IMR-90 (cell line): ENCODE data around the gene ZNF831. TPM values are rescaled to one million over a fixed set of nuclear protein-coding genes. Genes with fewer than 3 reads are reported as not detected.

ENCODE experiments used
- ATAC-seq: fragments of 200-7000 bp; cut with Tn5 transposase; 2 replicates; pipeline ENCODE4 v1.9.1; 2020; ENCODE audit warnings: low read depth, mild to moderate bottlenecking, moderate library complexity
- BruUV-seq: library from RNA; stranded (reverse); fragments of 400-500 nt; replicated peaks from 2 replicates; lab custom pipeline; 2021; lab: Mats Ljungman, UMichigan
- CTCF ChIA-PET: fragments of 300-600 bp; formaldehyde crosslinking; extraction: SDS; loops from one replicate; lab custom pipeline; 2021; ENCODE audit warnings: antibody characterized with exemption; lab: Yijun Ruan, JAX
- POLR2A ChIA-PET: fragments of 300-600 bp; sonication (Branson Sonifier 250); formaldehyde crosslinking; loops from one replicate; lab custom pipeline; 2022; ENCODE audit warnings: antibody characterized with exemption; ENCODE audit not compliant: unreplicated experiment; lab: Charles Lee
- DNase-seq: peaks from one replicate; pipeline ENCODE4 v3.0.0; 2013
- H2AFZ ChIP-seq: replicated peaks from 2 replicates; pipeline ENCODE3; 2013; ENCODE audit warnings: low read length, mild to moderate bottlenecking; ENCODE audit not compliant: poor library complexity
- H2AK5ac ChIP-seq: 2 replicates; pipeline ENCODE4 v1.6.1; 2013; ENCODE audit warnings: low read depth, low read length, inconsistent platforms
- H2AK9ac ChIP-seq: replicated peaks from 2 replicates; pipeline ENCODE3; 2013; ENCODE audit warnings: mild to moderate bottlenecking, low read depth, low read length, moderate library complexity; ENCODE audit not compliant: poor library complexity
- H2BK120ac ChIP-seq: 2 replicates; pipeline ENCODE4 v1.6.1; 2013; ENCODE audit warnings: low read depth, low read length, inconsistent platforms
- H2BK15ac ChIP-seq: 3 replicates; pipeline ENCODE4 v1.6.1; 2013; ENCODE audit warnings: low read depth, low read length, inconsistent platforms
- H2BK20ac ChIP-seq: 2 replicates; pipeline ENCODE4 v1.6.1; 2013; ENCODE audit warnings: low read depth, mild to moderate bottlenecking, inconsistent platforms, low read length, moderate library complexity
- H2BK5ac ChIP-seq: 2 replicates; pipeline ENCODE4 v1.6.1; 2013; ENCODE audit warnings: mild to moderate bottlenecking, low read depth, low read length, inconsistent platforms; ENCODE audit not compliant: poor library complexity, severe bottlenecking
- H3K14ac ChIP-seq: replicated peaks from 2 replicates; pipeline ENCODE4 v1.6.1; 2013; ENCODE audit warnings: low read depth, low read length, inconsistent platforms
- H3K18ac ChIP-seq: 2 replicates; pipeline ENCODE4 v1.6.1; 2013; ENCODE audit warnings: low read depth, low read length, control low read depth
- H3K23ac ChIP-seq: 2 replicates; pipeline ENCODE4 v1.6.1; 2013; ENCODE audit warnings: low read depth, low read length, inconsistent platforms
- H3K27ac ChIP-seq: 2 replicates; pipeline ENCODE4 v1.5.1; 2013; ENCODE audit warnings: mild to moderate bottlenecking, control low read depth, low read length; ENCODE audit not compliant: insufficient read depth
- H3K27me3 ChIP-seq: 2 replicates; pipeline ENCODE4 v1.6.1; 2013; ENCODE audit warnings: low read length; ENCODE audit not compliant: control insufficient read depth, insufficient read depth
- H3K36me3 ChIP-seq: 2 replicates; pipeline ENCODE4 v1.6.1; 2013; ENCODE audit warnings: low read length, mixed read lengths; ENCODE audit not compliant: control insufficient read depth, insufficient read depth
- H3K4ac ChIP-seq: 2 replicates; pipeline ENCODE4 v1.6.1; 2013; ENCODE audit warnings: low read depth, low read length, inconsistent platforms
- H3K4me1 ChIP-seq: 2 replicates; pipeline ENCODE4 v1.6.1; 2013; ENCODE audit warnings: low read length, mixed read lengths; ENCODE audit not compliant: control insufficient read depth, insufficient read depth
- H3K4me2 ChIP-seq: 2 replicates; pipeline ENCODE4 v1.6.1; 2013; ENCODE audit warnings: low read depth, mild to moderate bottlenecking, control low read depth, low read length, moderate library complexity
- H3K4me3 ChIP-seq: 2 replicates; pipeline ENCODE4 v1.5.1; 2013; ENCODE audit warnings: low read depth, mild to moderate bottlenecking, control low read depth, low read length, moderate library complexity; ENCODE audit not compliant: insufficient read depth
- H3K56ac ChIP-seq: 2 replicates; pipeline ENCODE4 v1.6.1; 2013; ENCODE audit warnings: low read length, inconsistent platforms; ENCODE audit not compliant: insufficient read depth; ENCODE audit errors: extremely low read depth
- H3K79me1 ChIP-seq, 2 experiments: 2 replicates each; pipeline ENCODE4 v1.6.1; 2013; ENCODE audit warnings: low read length in 2 of 2, inconsistent platforms in 1 of 2, low read depth in 1 of 2
- H3K9ac ChIP-seq: 2 replicates; pipeline ENCODE4 v1.6.1; 2013; ENCODE audit warnings: low read depth, low read length, control low read depth
- H3K9me1 ChIP-seq: 2 replicates; pipeline ENCODE4 v1.6.1; 2013; ENCODE audit warnings: low read length, inconsistent platforms; ENCODE audit not compliant: insufficient read depth
- H3K9me3 ChIP-seq: 2 replicates; pipeline ENCODE4 v1.6.1; 2013; ENCODE audit warnings: low read length; ENCODE audit not compliant: control insufficient read depth, insufficient read depth
- H4K20me1 ChIP-seq: 2 replicates; pipeline ENCODE4 v1.6.1; 2013; ENCODE audit warnings: low read length, inconsistent platforms; ENCODE audit not compliant: insufficient read depth
- H4K5ac ChIP-seq: 2 replicates; pipeline ENCODE4 v1.6.1; 2013; ENCODE audit warnings: mild to moderate bottlenecking, low read depth, low read length, control low read depth
- H4K8ac ChIP-seq, 2 experiments: 2 replicates each; pipeline ENCODE4 v1.6.1; 2013; ENCODE audit warnings: low read depth in 2 of 2, low read length in 2 of 2, control low read depth in 1 of 2, inconsistent platforms in 1 of 2
- H4K91ac ChIP-seq: 2 replicates; pipeline ENCODE4 v1.6.1; 2013; ENCODE audit warnings: low read depth, low read length, inconsistent platforms; ENCODE audit not compliant: insufficient read depth
- CEBPB ChIP-seq: IDR thresholded peaks from 2 replicates; pipeline ENCODE4 v1.6.1; 2012; ENCODE audit warnings: low read depth, low read length, improper control_type of control experiment
- CHD1 ChIP-seq: IDR thresholded peaks from 2 replicates; pipeline ENCODE4 v1.6.1; 2012; ENCODE audit warnings: low read depth, low read length, improper control_type of control experiment
- ELK1 ChIP-seq: fragments of 150-350 bp; IDR thresholded peaks from 2 replicates; pipeline ENCODE4 v1.6.1; 2016; ENCODE audit warnings: low read depth, mild to moderate bottlenecking, low read length, moderate library complexity, borderline replicate concordance
- FOS ChIP-seq: fragments of 150-350 bp; IDR thresholded peaks from 2 replicates; pipeline ENCODE4 v1.6.1; 2016; ENCODE audit warnings: low read depth, low read length
- MAFK ChIP-seq: IDR thresholded peaks from 2 replicates; pipeline ENCODE4 v1.6.1; 2012; ENCODE audit warnings: low read depth, low read length, improper control_type of control experiment
- MAZ ChIP-seq: IDR thresholded peaks from 2 replicates; pipeline ENCODE4 v1.6.1; 2012; ENCODE audit warnings: low read depth, mild to moderate bottlenecking, low read length, improper control_type of control experiment, moderate library complexity, borderline replicate concordance
- MXI1 ChIP-seq: IDR thresholded peaks from 2 replicates; pipeline ENCODE4 v1.6.1; 2012; ENCODE audit warnings: low read depth, mild to moderate bottlenecking, low read length, moderate library complexity, borderline replicate concordance
- NFE2L2 ChIP-seq: fragments of 150-350 bp; IDR thresholded peaks from 2 replicates; pipeline ENCODE4 v1.6.1; 2016; ENCODE audit warnings: low read depth, mild to moderate bottlenecking, low read length
- POLR2A ChIP-seq: IDR thresholded peaks from 2 replicates; pipeline ENCODE4 v1.6.1; 2012; ENCODE audit warnings: mild to moderate bottlenecking, low read depth, low read length
- RAD21 ChIP-seq: IDR thresholded peaks from 2 replicates; pipeline ENCODE4 v1.6.1; 2012; ENCODE audit warnings: low read length, improper control_type of control experiment
- RFX5 ChIP-seq: IDR thresholded peaks from 2 replicates; pipeline ENCODE4 v1.8.0; 2012; ENCODE audit warnings: low read depth, mild to moderate bottlenecking, low read length, moderate library complexity
- SMC3 ChIP-seq: fragments of 150-350 bp; IDR thresholded peaks from 2 replicates; pipeline ENCODE4 v1.6.1; 2016; ENCODE audit warnings: low read depth, mild to moderate bottlenecking, antibody characterized with exemption, low read length, moderate library complexity
- WGBS, 2 experiments: methylation state at CpG; one replicate each; pipeline versions ENCODE4 v1.1.5 to v1.1.7; 2013; ENCODE audit warnings: missing lambda C conversion rate in 2 of 2; ENCODE audit not compliant: insufficient read length in 1 of 2; ENCODE audit errors: extremely low coverage in 2 of 2; 5-methylcytosine and 5-hydroxymethylcytosine counted together
- dilution Hi-C: fragments of 300-500 bp; cut with HindIII; formaldehyde crosslinking; loops from one replicate; pipeline ENCODE4 v1.14.3; 2018; ENCODE audit warnings: low sequenced_read_pairs; ENCODE audit not compliant: unreplicated experiment
- in situ Hi-C: fragments of 300-500 bp; cut with MboI; formaldehyde crosslinking; loops from 3 replicates; pipeline ENCODE4 v1.14.3; 2019; ENCODE audit warnings: low sequenced_read_pairs, inconsistent platforms, mixed read lengths
- intact Hi-C: fragments of 100-400 bp; cut with micrococcal nuclease; formaldehyde crosslinking; loops from 2 replicates; pipeline ENCODE4 v1.10.0; 2022
- polyA plus RNA-seq, 3 experiments: library from polyadenylated mRNA; depleted of rRNA; stranded (reverse); fragments of >200 nt; gene quantifications; 2 replicates each; pipeline ENCODE4 v1.2.3, GENCODE V29; 2012; ENCODE audit warnings: low replicate concordance in 1 of 3
- total RNA-seq: library from RNA; depleted of rRNA; stranded (reverse); fragments of >200 nt; gene quantifications from 2 replicates; pipeline ENCODE4 v1.2.3, GENCODE V29; 2012
- TF ChIP-seq, protein P1 (sequence below): fragments of 150-350 bp; IDR thresholded peaks from 2 replicates; pipeline ENCODE4 v1.6.1; 2017; ENCODE audit warnings: mild to moderate bottlenecking, antibody characterized with exemption, low read length, low read depth
- TF ChIP-seq, protein P2 (sequence below): conservative IDR thresholded peaks from 2 replicates; pipeline ENCODE4 v1.5.1; 2012; ENCODE audit warnings: mild to moderate bottlenecking, low read depth, low read length, improper control_type of control experiment

The ZNF831 gene
- total and polyA plus RNA-seq, 2 of the 4 experiments (the other 2 are of a cell fraction): not detected

DNA sequence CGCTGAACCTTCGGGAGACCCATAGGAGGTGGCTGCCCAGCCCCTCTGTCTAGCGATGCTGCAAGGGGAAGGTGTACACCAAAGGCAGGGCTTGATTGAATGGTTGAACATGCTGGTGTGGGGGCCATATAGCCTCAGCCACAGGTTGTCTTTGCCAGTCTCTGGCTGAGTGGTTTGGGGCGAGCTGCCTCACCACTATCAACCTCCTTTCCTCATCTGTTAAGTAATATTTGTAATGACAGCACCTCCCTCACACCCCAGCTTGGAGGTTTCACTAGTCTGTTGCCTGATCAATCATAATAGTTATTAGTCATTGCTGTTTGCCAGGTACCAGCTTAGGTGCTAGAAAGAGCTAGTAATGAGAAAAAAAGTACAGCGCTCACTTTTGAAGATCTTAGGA is 11.8 kb upstream of the ZNF831 start:
- no peak overlapping the region for H3K14ac ChIP-seq
- H2BK15ac ChIP-seq: no peak overlapping the region
- H3K27ac ChIP-seq: no peak overlapping the region
- H2BK20ac ChIP-seq: no peak overlapping the region
- H4K91ac ChIP-seq: no peak overlapping the region
- H2BK120ac ChIP-seq: no peak overlapping the region
- TF ChIP-seq NFE2L2: no peak
- TF ChIP-seq, protein P1, sequence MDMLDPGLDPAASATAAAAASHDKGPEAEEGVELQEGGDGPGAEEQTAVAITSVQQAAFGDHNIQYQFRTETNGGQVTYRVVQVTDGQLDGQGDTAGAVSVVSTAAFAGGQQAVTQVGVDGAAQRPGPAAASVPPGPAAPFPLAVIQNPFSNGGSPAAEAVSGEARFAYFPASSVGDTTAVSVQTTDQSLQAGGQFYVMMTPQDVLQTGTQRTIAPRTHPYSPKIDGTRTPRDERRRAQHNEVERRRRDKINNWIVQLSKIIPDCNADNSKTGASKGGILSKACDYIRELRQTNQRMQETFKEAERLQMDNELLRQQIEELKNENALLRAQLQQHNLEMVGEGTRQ: no peak
- TF ChIP-seq RAD21: no peak
- no peak for TF ChIP-seq SMC3
- no peak for TF ChIP-seq ELK1
- TF ChIP-seq, protein P2, sequence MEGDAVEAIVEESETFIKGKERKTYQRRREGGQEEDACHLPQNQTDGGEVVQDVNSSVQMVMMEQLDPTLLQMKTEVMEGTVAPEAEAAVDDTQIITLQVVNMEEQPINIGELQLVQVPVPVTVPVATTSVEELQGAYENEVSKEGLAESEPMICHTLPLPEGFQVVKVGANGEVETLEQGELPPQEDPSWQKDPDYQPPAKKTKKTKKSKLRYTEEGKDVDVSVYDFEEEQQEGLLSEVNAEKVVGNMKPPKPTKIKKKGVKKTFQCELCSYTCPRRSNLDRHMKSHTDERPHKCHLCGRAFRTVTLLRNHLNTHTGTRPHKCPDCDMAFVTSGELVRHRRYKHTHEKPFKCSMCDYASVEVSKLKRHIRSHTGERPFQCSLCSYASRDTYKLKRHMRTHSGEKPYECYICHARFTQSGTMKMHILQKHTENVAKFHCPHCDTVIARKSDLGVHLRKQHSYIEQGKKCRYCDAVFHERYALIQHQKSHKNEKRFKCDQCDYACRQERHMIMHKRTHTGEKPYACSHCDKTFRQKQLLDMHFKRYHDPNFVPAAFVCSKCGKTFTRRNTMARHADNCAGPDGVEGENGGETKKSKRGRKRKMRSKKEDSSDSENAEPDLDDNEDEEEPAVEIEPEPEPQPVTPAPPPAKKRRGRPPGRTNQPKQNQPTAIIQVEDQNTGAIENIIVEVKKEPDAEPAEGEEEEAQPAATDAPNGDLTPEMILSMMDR: no peak
- TF ChIP-seq CHD1: no peak
- no peak for TF ChIP-seq MAZ
- no peak for TF ChIP-seq FOS
- TF ChIP-seq CEBPB: no peak
- no peak for TF ChIP-seq RFX5
- no peak for TF ChIP-seq MAFK
- no peak for TF ChIP-seq POLR2A
- TF ChIP-seq MXI1: no peak
- no peak overlapping the region for H4K5ac ChIP-seq
- H2AFZ ChIP-seq: no peak overlapping the region
- no peak overlapping the region for H3K23ac ChIP-seq
- H4K20me1 ChIP-seq: no peaks in the 10 kb centered on the region
- DNase-seq: no peak
- H2BK5ac ChIP-seq: no peak overlapping the region
- ATAC-seq: no peak
- BruUV-seq: no TSS peak
- H3K9me3 ChIP-seq: no peaks in the 10 kb centered on the region; the same call in 1 of the 2 replicates
- no peaks in the 10 kb centered on the region for H3K4me1 ChIP-seq
- POLR2A ChIA-PET: no interaction called here
- H2AK9ac ChIP-seq: no peak overlapping the region
- CTCF ChIA-PET: no interaction called here
- H3K18ac ChIP-seq: no peak overlapping the region
- H3K4ac ChIP-seq: no peak overlapping the region
- no peak overlapping the region for H3K56ac ChIP-seq
- H3K79me1 ChIP-seq: no peaks in the 10 kb centered on the region
- H3K9me1 ChIP-seq: no peaks in the 10 kb centered on the region
- H2AK5ac ChIP-seq: no peak overlapping the region
- H3K27me3 ChIP-seq: no peaks in the 10 kb centered on the region
- H3K36me3 ChIP-seq: no peaks in the 10 kb centered on the region
- no peak overlapping the region for H3K4me3 ChIP-seq
- no CpG with 5 or more reads among the region's 5 CpGs for WGBS, 2 experiments
- intact Hi-C loops: no loop called here
- H4K8ac ChIP-seq: no peak overlapping the region
- no peak overlapping the region for H3K4me2 ChIP-seq
- H3K9ac ChIP-seq: no peak overlapping the region
- in situ Hi-C loops: no loop called here
- dilution Hi-C loops: no loop called here
